HG03097 (cell line): Measurements from ENCODE around the gene SPDEF.

Experiments used
- ATAC-seq: cut with Tn5 transposase; IDR thresholded peaks from one replicate; pipeline ENCODE4 v1.9.1; 2021; ENCODE audit not compliant: unreplicated experiment, low FRiP score

Gene SPDEF

DNA sequence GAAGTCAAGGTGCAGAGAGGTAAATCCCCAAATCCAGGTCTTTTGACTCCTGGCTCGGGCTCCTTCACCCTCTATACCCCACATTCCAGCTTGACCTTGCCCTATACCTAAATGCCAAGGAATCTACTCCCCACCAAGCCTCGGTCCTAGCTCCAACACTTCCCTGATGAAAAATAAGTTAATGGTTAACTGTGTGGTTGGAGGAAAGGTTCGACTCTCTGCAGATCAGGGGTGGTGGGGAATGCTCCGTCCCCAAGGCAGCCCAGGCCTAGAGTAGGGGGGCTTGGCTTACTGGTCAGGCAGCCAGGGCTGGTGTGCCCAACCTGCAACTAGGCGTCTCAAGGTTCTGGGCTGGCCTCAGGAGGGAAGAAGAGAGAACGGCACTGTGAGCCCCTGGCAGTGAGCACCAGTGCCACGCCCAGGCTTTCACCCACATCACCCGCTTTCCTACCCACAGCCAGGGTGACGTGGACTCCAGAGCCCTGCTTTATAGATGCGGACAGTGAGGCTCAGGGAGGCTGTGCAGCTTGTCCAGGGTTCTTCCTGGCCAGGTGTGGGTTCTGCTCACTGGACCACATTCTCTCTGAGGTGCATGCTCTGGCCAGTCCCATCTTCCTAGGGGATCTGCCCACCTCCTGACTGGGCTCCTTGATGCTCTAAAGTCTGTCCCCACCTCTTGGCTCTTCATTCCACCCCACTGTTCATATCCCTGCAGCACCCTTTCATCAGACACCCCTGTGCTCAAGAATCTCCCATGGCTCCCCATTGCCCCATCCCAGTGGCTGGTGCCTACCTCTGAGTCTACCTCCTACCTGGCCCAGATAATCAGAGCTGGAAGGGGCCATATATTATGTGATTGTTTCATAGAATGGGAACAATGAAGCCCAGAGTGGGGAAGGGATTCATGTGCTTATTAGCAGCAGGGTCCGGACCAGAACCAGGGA lies 8.2 kb downstream of the SPDEF start:
- no peak for ATAC-seq

DNA sequence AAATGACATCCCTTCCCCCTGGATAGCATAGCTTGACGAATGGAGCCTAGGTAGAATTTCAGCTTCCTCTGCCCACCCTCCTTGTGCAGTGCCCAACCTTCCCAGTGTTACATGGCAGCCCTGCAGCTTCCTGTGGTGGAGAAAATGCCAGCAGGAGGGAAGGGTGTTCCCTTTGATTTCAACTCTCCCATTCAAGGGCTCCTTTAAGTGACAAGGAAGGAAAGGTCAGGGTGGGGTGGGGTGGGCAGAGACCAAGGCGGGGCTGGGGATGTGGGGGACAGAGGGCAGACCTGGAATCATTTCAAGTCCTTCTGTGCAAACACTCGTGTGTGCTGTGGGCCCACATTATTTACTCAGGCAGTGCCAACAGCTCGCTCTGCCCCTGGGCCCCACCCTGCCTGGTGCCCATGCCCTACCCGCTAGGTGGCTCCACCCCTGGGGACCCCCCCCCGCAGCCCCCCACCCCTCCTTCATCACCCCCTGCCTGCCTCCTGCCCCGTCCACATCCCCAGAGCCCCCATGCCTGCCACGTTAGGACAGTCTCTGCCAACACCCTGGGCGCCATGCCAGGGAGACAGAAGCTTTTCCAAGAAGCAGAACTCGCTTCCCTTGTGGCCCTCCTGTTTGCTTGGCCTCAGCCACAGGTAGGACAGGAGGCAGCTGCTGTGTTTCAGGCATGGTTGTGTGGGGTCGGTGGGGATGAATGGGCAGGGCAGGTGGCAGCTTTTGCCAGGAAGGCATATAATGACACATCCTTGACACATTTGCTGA lies 9.4 kb downstream of the SPDEF start:
- no peak for ATAC-seq

- ATAC-seq: no peak
These were observed 11.2 kb downstream of the SPDEF start for GRCh38 chr6:34544776-34545471.

DNA sequence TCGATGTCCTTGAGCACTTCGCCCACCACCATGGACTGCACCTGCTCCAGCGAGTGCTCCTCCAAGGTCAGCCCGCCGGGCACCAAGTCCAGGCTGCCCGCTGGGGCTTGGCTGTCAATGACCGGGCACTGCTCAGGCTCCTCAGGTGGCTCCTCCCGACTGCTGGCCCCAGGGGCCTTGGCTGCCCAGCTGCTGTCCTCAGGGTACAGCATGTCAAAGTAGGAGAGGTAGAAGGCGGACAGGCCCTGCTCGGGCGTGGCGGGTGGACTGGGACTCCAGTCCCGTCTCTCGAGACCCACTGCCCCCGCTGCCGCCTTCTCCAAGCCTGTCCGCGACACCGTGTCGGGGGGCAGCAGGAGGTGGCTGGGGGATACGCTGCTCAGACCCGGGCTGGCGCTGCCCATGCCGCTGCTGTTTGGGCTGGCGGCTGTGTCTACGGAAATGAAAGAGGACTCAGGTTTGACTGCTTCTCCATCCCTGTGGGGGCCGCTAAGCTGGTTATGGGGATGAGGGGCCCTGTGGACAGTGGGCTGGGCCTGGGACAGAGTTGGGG lies 12.0 kb downstream of the SPDEF start:
- no peak for ATAC-seq

- ATAC-seq: no peak
These were observed 12.7 kb downstream of the SPDEF start for GRCh38 chr6:34543421-34543820.

DNA sequence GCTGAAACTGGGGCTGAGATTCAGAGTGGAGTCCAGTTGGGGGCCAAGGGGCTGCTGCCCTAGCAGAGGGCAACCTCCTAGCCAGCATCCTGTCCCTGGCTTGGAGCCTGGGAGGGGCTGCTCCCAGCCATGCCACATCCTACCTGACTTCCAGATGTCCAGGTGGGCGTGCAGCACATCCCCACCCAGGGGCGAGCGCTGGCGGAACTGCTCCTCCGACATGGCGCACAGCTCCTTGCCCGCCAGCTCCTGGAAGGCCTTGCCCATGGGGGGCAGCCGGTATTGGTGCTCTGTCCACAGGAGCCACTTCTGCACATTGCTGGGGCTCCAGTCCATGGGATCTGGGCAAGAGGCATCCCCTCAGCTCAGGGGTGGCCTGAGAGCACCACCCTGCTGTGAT lies 15.3 kb downstream of the SPDEF start:
- ATAC-seq: no peak

GRCh38 chr6:34540222-34540621 lies 15.9 kb downstream of the SPDEF start:
- ATAC-seq: no peak

- no peak for ATAC-seq
These were observed 16.9 kb downstream of the SPDEF start for GRCh38 chr6:34539181-34539580.

DNA sequence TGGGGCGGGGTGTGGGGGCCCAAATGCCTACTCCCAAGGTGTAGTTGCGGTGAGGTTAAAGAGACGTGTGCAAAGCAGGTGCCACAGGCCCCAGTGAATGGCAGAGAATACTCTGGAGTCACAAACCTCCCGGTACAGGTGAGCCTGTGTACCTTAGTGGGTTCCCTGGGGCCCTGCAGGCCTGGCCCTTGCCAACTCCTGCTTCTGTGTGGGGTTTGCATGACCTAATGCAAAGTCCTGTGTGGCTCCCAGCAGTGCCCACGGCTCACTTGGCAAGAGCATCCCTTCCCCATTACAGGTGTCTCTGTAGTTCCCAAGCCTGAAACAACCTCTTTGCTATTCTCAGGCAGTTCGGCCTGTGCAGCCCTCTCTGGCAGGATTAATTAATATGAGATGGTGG lies 17.5 kb downstream of the SPDEF start:
- no peak for ATAC-seq

- no peak for ATAC-seq
These were observed 18.1 kb downstream of the SPDEF start for GRCh38 chr6:34537922-34538550.

DNA sequence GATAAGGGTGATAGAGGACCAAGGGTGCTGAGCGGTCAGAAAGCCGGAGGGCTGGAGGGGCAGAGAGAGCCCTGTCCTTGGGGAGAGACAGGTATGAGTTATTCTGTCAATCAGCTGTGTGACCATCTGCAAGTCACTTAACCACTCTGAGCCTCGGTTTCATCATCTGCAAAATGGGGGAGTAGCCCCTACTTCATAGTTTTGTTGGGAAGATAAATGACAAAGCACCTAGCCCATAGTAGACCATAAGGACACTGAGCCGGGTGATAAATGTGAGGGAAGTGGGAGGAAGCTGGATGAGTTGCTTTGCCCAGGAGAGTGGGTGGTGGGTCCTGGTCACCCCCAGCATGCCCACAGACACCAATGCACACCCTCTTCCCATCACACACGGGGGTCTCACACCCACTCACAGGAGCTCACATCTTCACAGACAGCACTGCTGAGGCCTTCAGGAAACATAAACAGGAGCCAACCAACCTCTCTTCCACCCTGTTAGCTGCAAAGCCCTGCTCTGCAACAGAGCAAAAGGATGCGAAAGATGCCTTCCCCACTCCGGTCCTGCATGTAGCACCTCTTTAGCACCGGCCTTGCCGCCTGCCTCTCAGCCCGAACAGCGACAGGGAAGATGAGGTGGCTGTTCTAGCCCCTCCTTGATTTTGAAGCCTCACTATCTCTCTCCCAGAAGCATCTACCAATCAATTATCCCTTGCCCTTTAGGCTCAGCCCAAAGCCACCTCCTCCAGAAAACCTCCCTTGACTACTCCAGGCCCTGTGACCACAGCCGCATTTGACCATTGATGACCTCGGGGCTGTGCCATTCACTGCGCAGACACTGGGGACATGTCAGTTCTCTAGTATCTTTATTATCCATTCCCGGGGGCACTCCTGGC lies 18.9 kb downstream of the SPDEF start:
- no peak for ATAC-seq

DNA sequence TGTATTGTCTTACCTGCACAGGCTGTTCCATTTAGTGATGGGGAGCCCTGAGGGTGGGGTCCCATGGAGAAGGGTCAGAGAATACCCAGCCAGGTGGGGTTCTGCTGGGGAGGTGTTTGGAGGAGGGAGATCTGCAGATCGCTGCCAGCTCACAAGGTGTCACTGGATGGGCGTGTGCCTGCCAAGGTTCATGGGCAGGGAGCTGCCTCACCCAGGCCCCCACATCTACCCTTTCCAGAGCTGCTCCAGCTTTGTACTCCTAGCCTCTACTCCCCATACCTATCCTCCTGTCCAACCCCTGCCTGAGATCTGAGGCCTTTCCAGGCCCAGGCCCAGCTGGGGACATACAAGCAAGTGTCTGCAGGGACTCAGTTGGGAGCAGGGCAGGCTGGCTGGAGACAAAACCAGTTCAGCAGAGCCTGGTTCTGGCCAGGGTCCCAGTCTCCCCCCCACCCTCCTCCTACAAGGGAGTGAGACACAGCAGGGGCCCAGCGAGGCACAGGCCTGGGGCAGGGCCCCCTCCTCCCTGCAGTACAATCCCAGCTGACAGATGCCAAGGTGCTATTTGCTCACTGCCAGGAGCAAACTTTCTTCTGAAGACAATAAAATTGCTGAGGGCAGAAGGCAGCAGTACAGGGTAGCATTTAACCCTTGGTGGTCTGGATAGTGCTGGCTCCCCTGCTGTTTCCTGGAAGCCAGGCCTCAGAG lies 19.7 kb downstream of the SPDEF start:
- ATAC-seq: no peak

DNA sequence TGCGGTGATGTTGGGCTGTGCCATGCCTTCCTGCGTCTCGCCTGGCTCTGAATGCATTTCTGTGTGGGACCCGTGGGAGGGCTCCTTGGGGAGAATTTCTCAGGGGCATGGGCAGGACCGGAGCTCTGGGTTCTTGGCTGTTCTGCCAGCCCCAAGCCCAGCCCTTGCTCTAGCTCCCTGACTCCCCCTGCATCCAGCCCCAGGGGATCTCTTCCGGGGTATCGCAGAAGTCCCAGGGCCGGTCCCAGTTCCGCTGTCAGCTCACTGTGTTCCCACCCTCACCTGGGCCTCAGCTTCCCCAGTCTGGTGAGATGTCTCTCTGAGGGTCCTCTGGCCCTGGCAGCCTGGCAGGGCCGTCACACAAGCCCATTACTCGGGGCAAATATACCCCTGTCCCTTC lies 20.5 kb downstream of the SPDEF start:
- no peak for ATAC-seq

DNA sequence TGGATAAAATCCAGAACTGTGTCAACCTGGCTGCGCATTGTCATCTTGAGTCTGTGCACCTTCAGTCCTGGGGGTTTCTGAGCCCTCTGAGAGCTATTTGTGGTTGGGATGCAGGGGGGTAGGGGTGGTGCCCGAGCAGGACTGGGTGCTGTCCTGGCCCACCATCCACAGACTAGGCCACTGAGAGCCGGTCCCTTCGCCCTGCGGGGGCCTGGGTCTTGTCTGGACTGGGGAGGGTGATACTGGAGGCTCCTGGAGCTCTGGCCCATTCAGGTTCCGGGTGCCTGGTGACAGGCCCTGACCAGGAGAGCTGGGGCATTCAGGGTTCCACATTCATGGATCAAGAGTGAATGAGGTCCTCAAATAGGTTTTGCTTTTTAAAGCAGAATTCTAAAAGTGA lies 20.9 kb downstream of the SPDEF start:
- ATAC-seq: no peak

- ATAC-seq: no peak
These were observed 21.5 kb downstream of the SPDEF start for GRCh38 chr6:34534656-34535055.

DNA sequence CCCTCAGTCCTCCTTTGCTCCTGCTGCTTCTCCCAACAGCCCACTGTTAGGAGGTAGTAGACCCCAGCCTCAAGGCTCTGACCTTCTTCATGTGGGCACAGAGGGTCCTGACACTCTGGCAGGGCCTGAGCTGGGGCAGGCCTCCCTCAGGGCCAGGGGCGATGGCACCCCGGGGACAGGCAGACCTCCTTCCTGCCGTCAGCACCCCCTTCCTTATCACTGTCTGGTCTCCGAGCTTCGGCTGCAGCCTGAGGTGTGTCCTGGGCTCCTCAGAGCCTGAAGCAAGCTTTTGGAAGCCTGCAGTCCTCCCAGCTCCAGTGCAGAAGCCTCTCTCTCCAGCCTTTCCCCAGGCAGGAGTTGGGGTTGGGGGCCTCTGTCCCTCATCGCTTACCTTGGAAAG lies 22.0 kb downstream of the SPDEF start:
- ATAC-seq: no peak

DNA sequence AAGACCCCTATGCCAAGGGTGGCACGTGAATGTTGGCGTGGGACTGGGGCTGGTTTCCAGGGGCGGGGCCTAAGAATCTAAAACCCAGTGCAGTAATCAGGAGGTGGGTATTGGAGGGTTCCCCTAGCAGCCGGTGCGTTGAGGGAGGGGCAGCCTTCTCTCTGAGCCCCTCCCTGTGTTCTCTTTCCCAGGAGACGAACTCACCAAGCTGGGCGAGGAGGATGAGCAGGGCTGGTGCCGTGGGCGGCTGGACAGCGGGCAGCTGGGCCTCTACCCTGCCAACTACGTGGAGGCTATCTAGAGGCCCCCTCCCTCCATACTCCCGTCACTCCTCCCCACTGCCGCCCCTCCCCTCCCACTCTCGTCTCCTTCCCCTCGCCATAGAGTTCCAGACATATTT lies 23.9 kb downstream of the SPDEF start:
- no peak for ATAC-seq

DNA sequence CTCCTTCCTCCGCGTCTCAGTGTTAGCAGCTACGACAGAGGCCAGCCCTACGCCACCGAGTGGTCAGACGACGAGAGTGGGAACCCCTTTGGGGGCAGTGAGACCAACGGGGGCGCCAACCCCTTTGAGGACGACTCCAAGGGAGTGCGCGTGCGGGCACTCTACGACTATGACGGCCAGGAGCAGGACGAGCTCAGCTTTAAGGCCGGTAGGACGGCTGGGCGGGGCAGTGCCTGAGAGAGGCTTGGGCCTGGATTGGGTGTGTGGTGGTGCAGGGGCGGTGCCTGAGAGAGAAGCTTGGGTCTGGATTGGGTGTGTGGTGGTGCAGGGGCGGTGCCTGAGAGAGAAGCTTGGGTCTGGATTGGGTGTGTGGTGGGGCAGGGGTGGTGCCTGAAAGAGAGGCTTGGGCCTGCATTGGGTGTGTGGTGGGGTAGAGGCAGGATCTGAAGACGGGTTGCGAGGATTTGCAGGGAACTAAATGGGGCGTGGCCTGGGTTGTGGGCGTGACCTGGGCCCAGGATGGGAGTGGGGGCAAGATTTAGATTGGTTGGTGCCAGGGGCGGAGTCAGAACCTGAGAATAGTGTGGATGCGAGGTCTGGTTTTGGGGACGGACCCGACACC lies 24.4 kb downstream of the SPDEF start:
- no peak for ATAC-seq
